Measurements from ENCODE around the gene ZBTB2. TPM values are rescaled to one million over a fixed set of nuclear protein-coding genes. Genes with fewer than 3 reads are reported as not detected.

Gene ZBTB2, protein sequence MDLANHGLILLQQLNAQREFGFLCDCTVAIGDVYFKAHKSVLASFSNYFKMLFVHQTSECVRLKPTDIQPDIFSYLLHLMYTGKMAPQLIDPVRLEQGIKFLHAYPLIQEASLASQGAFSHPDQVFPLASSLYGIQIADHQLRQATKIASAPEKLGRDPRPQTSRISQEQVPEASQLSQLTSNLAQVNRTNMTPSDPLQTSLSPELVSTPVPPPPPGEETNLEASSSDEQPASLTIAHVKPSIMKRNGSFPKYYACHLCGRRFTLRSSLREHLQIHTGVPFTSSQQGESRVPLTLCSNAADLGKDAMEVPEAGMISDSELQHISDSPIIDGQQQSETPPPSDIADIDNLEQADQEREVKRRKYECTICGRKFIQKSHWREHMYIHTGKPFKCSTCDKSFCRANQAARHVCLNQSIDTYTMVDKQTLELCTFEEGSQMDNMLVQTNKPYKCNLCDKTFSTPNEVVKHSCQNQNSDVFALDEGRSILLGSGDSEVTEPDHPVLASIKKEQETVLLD
- 1 to 10 TPM; 2.4 to 9.6 (median 7.6) TPM for total RNA-seq

DNA sequence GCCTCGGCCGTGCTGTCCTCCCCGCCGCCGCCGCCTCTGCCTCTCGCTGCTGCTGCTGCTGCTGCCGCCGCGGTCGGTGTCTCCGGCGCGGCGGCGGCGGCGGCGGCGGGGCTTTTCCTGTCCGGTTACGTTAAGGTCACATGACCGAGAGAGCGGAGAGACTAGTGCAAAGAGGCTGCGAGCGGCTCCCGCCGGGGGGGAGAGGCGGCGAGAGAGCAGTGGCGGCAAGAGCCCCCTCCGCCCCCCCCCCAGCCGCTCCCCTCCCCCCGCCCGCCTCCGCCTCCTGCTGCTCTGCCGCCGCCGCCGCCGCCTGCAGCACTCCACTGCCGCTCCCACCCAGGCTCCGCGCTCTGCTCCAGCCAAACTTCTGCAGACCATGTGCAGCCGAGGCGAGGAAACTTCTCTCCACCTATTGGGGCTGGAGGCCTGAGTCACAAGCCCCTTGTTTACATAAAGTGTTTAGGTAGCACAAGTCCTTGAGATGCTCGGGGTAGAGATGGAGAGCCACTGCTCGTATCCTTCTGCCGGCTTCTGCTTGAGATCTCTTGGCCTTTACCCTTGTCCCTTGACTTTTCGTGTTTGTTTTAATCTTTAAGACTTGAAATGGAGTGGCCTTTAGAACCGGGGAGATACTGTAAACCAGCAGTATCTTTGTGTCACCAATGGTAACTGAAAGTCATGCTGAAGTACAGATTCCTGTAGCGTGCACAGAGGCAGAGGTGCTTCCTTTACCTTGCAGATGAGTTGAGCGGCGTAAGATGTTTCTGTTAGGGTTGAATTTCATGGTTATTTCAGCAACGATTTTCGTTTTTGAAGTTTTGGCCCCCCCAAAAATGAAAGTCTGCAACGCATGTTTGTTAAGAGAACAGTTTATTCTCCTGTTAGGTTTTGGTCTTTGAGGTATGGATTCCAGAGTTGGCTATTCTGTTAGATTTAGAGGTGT, at the start of gene ZBTB2:
Gene ZBTB2, minus strand, starts transcription at position 89 of the 943 bp plus-strand sequence. CDS start 17,922 bp downstream, outside the sequence.
- in situ Hi-C loops (cut with MboI; ENCODE audit: low pct_ligation_motif_present in 1 of 4, low pct_unique_long_range_greater_than_20kb in 1 of 4, low sequenced_read_pairs in 3 of 4): no loop called here
- peaks cover 16 to 58% (median 29%) of the 10 kb centered on the region in 4 donors for H3K4me1 ChIP-seq
- H3K27ac ChIP-seq: peak within 1 kb of the TSS; percentile 97 to 100 (median 100)
- WGBS, 2 donors (ENCODE audit: low coverage in 1 of 2): 1 to 4% methylated on average over 6 to 56 of the region's 57 CpGs
- no peaks in the 10 kb centered on the region for H3K9me3 ChIP-seq
- H3K36me3 ChIP-seq: no peaks in the 10 kb centered on the region
- peak within 1 kb of the TSS; percentile 90 to 98 (median 96) for H3K4me3 ChIP-seq
- intact Hi-C loops (cut with DNase I; ENCODE audit: low total_unique reads): loop anchor here (10.0 kb wide), 1 partner anchor 53 kb away; no protein-coding TSS in a partner anchor
- no peaks in the 10 kb centered on the region for H3K27me3 ChIP-seq
- peak; percentile 73 for DNase-seq
- TF ChIP-seq, protein P1, sequence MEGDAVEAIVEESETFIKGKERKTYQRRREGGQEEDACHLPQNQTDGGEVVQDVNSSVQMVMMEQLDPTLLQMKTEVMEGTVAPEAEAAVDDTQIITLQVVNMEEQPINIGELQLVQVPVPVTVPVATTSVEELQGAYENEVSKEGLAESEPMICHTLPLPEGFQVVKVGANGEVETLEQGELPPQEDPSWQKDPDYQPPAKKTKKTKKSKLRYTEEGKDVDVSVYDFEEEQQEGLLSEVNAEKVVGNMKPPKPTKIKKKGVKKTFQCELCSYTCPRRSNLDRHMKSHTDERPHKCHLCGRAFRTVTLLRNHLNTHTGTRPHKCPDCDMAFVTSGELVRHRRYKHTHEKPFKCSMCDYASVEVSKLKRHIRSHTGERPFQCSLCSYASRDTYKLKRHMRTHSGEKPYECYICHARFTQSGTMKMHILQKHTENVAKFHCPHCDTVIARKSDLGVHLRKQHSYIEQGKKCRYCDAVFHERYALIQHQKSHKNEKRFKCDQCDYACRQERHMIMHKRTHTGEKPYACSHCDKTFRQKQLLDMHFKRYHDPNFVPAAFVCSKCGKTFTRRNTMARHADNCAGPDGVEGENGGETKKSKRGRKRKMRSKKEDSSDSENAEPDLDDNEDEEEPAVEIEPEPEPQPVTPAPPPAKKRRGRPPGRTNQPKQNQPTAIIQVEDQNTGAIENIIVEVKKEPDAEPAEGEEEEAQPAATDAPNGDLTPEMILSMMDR (IDR thresholded peaks at IDR 0.05): no peak
- peak in 1 of 3 donors; percentile 50 for TF ChIP-seq POLR2AphosphoS5 (IDR thresholded peaks at IDR 0.05)

DNA sequence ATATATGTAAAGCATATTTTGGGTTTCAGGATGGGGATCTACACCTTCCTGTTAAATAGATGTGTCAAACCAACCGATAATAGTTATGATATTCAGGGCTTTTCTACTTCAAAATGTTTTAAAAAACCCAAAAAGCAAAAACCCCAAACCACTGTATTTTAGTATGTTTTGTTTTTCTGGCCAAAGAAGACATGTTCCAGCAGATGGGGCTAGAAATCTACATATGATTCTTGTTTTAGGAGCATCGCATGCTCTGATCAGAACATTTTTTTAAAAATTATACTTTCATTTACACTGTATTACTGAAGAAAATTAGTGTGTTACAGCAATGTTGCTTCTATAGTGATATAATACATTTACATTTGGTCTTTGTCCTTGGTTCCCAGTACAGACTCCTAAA, 49.6 kb upstream of the ZBTB2 start:
- H3K4me3 ChIP-seq: no peak overlapping the region
- no peaks in the 10 kb centered on the region for H3K27me3 ChIP-seq
- no peak overlapping the region for H3K27ac ChIP-seq
- intact Hi-C loops (cut with DNase I; ENCODE audit: low total_unique reads): loop anchor here (10.0 kb wide), 1 partner anchor 46 kb away; the partner anchor contains the start of gene ZBTB2
- no peak for TF ChIP-seq POLR2AphosphoS5 (IDR thresholded peaks at IDR 0.05)
- TF ChIP-seq POLR2A (IDR thresholded peaks at IDR 0.05): no peak
- no peak for TF ChIP-seq EP300 (IDR thresholded peaks at IDR 0.05; ENCODE audit: low read depth)
- TF ChIP-seq, protein P1 (IDR thresholded peaks at IDR 0.05): peak in 2 of 5 experiments; percentile 13 to 20
- H3K9me3 ChIP-seq: no peaks in the 10 kb centered on the region
- in situ Hi-C loops (cut with MboI; ENCODE audit: low pct_ligation_motif_present in 1 of 4, low pct_unique_long_range_greater_than_20kb in 1 of 4, low sequenced_read_pairs in 3 of 4): no loop called here
- no peak for DNase-seq
- 68 to 79% methylated on average over 2 of the region's 2 CpGs for WGBS, 2 donors (ENCODE audit: low coverage in 1 of 2)
- H3K36me3 ChIP-seq: no peaks in the 10 kb centered on the region
- H3K4me1 ChIP-seq: peaks cover 0 to 36% (median 6%) of the 10 kb centered on the region in 4 donors

DNA sequence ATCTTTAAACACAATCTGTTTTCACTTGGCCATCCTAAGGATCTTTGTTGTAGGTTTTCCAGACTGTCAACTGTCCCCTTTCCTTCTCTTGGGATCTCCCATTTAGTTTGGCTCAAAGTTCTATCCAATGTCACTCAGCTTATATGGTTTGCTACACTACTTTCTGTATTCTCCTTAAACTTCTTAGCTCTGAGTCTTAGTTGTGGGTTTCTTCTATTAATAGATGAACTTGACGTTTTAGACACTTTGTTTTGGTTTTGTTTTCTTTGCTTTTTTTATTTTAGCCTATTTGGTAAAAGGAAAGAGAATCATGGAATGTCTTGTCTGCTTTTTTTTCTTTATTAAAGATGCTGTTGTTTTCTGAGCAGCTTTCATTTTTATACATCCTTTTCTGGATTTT, 49.1 kb upstream of the ZBTB2 start:
- in situ Hi-C loops (cut with MboI; ENCODE audit: low pct_ligation_motif_present in 1 of 4, low pct_unique_long_range_greater_than_20kb in 1 of 4, low sequenced_read_pairs in 3 of 4): no loop called here
- peaks cover 0 to 32% (median 6%) of the 10 kb centered on the region in 4 donors for H3K4me1 ChIP-seq
- H3K36me3 ChIP-seq: no peaks in the 10 kb centered on the region
- H3K9me3 ChIP-seq: no peaks in the 10 kb centered on the region
- intact Hi-C loops (cut with DNase I; ENCODE audit: low total_unique reads): loop anchor here (10.0 kb wide), 1 partner anchor 46 kb away; the partner anchor contains the start of gene ZBTB2
- no peak for DNase-seq
- H3K27me3 ChIP-seq: no peaks in the 10 kb centered on the region
- 27 to 31% methylated on average over 1 of the region's 1 CpG for WGBS, 2 donors (ENCODE audit: low coverage in 1 of 2)
- no peak overlapping the region for H3K4me3 ChIP-seq
- no peak overlapping the region for H3K27ac ChIP-seq
- TF ChIP-seq POLR2AphosphoS5 (IDR thresholded peaks at IDR 0.05): no peak
- TF ChIP-seq EP300 (IDR thresholded peaks at IDR 0.05; ENCODE audit: low read depth): no peak
- TF ChIP-seq POLR2A (IDR thresholded peaks at IDR 0.05): no peak

DNA sequence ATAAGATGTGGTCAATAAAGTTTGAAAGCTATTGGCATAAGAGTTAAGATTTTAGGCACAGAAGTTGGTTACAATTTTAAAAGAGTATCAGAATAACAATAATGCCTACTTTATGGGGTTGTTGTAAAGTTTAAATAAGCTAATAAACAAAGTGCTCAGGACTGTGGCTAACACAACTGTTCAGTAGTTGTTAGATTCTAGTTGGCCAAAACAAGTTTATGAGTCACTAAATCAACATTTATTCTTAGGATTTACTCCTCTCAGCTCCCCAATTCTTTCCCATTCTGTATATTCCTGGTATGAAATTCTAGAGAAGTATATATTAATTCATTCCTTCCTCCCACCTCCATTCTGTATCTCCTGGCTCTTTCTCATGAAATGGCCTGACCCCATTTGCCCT, 46.0 kb upstream of the ZBTB2 start:
- no peak for TF ChIP-seq EP300 (IDR thresholded peaks at IDR 0.05; ENCODE audit: low read depth)
- TF ChIP-seq, protein P1 (IDR thresholded peaks at IDR 0.05): no peak
- TF ChIP-seq POLR2AphosphoS5 (IDR thresholded peaks at IDR 0.05): no peak
- TF ChIP-seq POLR2A (IDR thresholded peaks at IDR 0.05): no peak
- intact Hi-C loops (cut with DNase I; ENCODE audit: low total_unique reads) (no loop called here), in situ Hi-C loops (cut with MboI; ENCODE audit: low pct_ligation_motif_present in 1 of 4, low pct_unique_long_range_greater_than_20kb in 1 of 4, low sequenced_read_pairs in 3 of 4) (no loop called here)
- Histone ChIP-seq H3K4me3 (no peak overlapping the region), H3K36me3 (peaks cover 0 to 6% (median 2%) of the 10 kb centered on the region in 4 donors), H3K9me3 (no peaks in the 10 kb centered on the region), H3K27ac (no peak overlapping the region), H3K27me3 (no peaks in the 10 kb centered on the region), H3K4me1 (peaks cover 0 to 30% (median 6%) of the 10 kb centered on the region in 4 donors)
- DNase-seq: no peak

Measured in transverse colon (tissue), 4 donors.